ENCODE measurements around the gene GAS7. TPM values are rescaled to one million over a fixed set of nuclear protein-coding genes. Genes with fewer than 3 reads are reported as not detected.
"Not testable (repeated sequence)": the region's sequence is repeated elsewhere in the genome, so short reads cannot be mapped to it uniquely, and the experiment has no call there.

GAS7 gene
- polyA plus RNA-seq, 3 donors: 13.0 to 16.9 (median 16.9) TPM

DNA sequence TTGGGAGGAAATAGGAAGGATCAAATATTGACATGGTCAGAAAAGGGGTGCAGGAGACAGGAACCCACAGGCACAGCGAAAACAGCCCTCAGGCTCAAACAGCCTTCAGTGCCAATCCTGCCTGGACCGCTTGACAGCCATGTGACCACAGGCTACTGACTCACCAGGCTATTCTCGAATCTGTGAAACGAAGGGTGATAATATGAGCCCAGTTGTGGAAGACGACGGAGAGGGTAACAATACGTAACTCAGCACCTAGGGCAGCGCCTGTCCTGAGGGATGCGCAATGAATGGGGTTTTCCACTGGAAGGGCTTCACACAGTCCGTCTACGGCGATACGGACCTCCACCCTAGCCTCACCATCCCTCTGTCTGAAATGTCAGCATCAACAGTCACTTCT, 176.0 kb downstream of the GAS7 start:
- DNase-seq (ENCODE audit: extremely low read depth in 1 of 11, low read depth in 9 of 11, low spot score in 4 of 11): no peak

- peak in 7 of 11 donors; percentile 52 to 82 (median 70) for DNase-seq (ENCODE audit: extremely low read depth in 1 of 11, low read depth in 9 of 11, low spot score in 4 of 11)
Measured at GRCh38 chr17:10021272-10021984, 177.0 kb downstream of the GAS7 start.

DNA sequence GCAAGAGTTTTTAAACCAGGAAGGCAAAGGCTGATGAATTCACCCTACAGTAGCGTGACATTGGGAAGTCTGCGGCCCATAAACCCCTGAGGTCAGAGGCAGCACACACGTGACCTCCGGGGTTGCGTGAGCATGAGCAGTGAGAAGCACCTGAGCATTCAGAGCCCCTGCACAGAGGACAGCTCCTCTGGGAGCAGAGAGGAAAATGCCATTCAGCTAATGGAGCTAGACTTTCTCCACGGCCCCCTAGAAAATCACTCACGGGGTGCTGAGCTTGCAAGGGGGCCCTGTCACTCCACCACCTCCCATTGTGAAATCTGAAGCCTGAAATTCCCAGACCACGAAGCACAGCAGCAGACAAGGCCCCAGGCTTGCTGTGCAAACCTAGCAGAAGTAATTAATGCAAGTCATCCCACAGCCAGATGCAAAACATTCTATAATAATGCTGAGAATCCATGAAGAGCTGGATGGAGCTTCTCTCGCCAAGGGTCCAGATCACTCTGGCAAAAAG, 178.4 kb downstream of the GAS7 start:
- peak in 1 of 11 donors; percentile 39 for DNase-seq (ENCODE audit: extremely low read depth in 1 of 11, low read depth in 9 of 11, low spot score in 4 of 11)

GRCh38 chr17:10018461-10018891, 179.9 kb downstream of the GAS7 start:
- DNase-seq (ENCODE audit: extremely low read depth in 1 of 11, low read depth in 9 of 11, low spot score in 4 of 11): no peak

DNA sequence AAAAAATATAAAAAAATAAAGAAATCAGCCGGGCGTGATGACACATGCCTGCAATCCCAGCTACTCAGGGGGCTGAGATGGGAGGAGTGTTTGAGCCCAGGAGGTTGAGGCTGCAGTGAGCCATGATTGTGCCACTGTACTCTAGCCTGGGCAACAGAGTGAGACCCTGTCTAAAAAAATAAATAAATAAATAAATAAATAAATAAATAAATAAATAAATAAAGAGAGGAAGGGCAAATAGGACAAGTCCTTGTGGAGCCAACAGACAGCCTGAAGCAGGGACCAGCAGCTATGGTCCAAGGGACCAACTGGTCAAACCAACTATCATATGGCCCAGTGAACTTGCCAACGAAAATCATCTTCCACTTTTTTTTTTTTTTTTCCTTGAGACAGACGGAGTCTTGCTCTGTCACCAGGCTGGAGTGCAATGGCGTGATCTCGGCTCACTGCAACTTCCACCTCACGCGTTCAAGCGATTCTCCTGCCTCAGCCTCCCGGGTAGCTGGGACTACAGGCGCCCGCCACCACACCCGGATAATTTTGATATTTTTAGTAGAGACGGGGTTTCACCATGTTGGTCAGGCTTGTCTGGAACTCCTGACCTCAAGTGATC, 181.3 kb downstream of the GAS7 start:
- not testable (repeated sequence) for DNase-seq (ENCODE audit: extremely low read depth in 1 of 11, low read depth in 9 of 11, low spot score in 4 of 11)

- DNase-seq (ENCODE audit: extremely low read depth in 1 of 11, low read depth in 9 of 11, low spot score in 4 of 11): no peak
Measured at GRCh38 chr17:10013365-10014112, 184.9 kb downstream of the GAS7 start.

DNA sequence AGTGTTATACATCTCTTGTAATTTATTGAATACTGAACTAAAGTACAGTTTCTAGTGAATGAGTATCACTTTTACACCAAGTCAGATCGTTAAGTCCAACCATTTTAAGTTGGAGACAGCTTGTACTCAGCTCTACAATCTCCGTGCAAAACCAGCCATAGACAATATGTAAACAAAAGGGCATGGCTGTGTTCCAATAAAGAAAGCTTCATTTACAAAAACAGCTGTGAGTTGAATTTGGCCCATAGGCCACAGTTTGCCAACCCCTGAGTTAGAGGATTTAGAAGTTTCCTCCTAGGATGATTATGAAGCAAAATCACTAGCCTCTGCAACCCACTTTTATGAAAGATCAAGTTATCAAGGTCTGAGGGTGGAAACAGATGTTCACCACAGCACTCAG, 187.7 kb downstream of the GAS7 start:
- no peak for DNase-seq (ENCODE audit: extremely low read depth in 1 of 11, low read depth in 9 of 11, low spot score in 4 of 11)

DNA sequence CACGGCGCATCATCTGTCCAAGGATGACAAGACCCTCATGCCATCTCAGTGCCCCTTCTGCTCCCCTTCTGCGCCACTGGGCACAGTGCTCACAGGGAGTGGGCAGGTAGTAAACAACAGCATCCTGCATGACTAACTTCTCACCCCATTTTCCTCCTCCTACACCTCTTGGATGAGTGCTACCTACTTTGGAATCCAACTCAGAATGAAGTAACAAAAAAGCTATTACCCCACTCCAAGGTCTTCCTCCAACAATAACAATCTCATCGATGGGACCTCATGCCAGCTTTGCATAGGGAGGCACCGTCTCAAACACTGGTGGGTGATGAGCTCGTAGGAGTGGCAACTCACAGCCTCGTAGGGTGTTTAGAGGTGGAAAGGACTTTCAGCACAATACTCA, 194.7 kb downstream of the GAS7 start:
- DNase-seq (ENCODE audit: extremely low read depth in 1 of 11, low read depth in 9 of 11, low spot score in 4 of 11): no peak

DNA sequence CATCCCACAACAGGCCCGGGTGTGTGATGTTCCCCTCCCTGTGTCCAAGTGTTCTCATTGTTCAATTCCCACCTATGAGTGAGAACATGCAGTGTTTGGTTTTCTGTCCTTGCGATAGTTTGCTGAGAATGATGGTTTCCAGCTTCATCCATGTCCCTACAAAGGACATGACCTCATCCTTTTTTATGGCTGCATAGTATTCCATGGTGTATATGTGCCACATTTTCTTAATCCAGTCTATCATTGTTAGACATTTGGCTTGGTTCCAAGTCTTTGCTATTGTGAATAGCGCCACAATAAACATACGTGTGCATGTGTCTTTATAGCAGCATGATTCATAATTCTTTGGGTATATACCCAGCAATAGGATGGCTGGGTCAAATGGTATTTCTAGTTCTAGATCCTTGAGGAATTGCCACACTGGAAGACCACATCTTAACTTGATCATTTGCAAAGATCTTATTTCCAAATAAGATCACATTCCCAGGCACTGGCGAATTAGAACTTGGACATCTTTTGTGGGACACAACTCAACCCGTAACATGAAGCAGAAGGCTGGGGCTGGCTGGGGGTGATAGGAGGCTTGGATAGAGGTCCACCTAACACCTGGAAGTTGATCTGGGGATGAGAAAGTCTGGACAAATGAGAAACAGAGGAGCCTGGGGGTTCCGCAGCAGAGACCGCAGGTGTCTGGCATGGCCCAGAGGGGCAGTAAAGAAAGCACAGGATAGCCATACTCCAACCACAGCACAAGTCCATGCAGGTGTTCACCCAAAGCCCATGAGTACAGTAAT, 195.6 kb downstream of the GAS7 start:
- DNase-seq (ENCODE audit: extremely low read depth in 1 of 11, low read depth in 9 of 11, low spot score in 4 of 11): not testable (repeated sequence)

DNA sequence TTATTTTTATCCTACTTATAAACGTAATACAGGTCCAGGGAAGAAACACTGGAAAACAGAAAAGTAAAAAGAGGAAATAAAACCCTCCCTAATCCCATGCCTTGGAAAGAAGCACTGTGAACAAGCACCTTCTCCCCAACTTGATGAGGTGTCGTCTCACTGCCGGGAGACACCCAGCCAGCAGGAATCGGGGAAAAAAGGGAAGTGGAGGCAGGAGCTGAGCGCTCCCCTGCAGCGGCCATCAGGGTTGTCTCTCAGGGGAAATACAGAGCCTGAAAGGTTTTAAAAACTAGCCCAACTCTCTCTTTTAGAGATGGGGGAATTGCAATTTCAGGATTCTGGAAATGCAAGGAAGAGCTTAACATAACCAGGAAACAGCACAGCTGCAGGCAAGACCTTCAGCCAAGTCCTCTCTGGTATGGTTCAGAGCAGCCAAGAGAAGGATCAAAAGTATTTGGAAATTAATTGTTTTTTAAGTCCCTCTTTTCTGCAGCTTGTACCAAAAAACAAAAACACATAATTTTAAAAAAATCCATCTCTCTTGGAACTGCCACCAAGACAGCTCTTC, 197.0 kb downstream of the GAS7 start:
- DNase-seq (ENCODE audit: extremely low read depth in 1 of 11, low read depth in 9 of 11, low spot score in 4 of 11): no peak

GRCh38 chr17:9999919-10000695, 198.3 kb downstream of the GAS7 start:
- no peak for DNase-seq (ENCODE audit: extremely low read depth in 1 of 11, low read depth in 9 of 11, low spot score in 4 of 11)

DNA sequence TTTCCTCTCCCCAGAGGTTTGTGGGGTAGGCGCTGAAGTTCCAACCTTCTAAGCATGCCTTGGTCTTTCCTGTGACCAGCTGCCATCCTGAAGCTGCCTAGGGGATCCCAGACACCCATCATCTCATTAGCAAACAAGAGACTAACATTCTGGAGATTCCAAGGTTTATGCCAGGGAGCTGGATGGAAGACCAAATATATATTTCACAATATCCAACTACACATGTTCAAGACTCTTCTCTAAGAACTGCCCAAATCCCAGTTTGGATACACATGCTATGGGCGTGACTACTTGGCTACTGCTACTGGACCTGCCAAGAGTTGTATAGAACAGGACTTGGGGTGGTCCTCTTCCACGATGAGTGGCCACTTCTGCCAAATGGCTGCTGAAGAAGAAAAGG, 200.3 kb downstream of the GAS7 start:
- no peak for DNase-seq (ENCODE audit: extremely low read depth in 1 of 11, low read depth in 9 of 11, low spot score in 4 of 11)

DNA sequence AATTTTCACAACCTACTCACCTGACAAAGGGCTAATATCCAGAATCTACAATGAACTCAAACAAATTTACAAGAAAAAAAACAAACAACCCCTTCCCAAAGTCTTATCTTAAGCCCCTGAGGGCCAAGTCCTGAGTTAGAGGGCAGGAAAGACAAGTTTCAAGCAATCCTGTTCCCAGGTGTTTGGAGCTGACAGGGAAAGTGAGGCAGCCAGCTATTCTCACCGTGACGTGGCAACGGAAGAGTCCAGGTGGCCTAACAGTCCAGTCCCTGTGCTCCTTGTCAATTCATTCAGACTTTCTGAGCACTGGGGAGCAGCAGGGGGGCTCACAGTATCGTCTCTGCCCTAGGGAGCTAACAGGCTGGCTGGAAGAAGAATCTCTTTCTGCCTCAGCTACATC, 203.6 kb downstream of the GAS7 start:
- DNase-seq (ENCODE audit: extremely low read depth in 1 of 11, low read depth in 9 of 11, low spot score in 4 of 11): no peak

DNA sequence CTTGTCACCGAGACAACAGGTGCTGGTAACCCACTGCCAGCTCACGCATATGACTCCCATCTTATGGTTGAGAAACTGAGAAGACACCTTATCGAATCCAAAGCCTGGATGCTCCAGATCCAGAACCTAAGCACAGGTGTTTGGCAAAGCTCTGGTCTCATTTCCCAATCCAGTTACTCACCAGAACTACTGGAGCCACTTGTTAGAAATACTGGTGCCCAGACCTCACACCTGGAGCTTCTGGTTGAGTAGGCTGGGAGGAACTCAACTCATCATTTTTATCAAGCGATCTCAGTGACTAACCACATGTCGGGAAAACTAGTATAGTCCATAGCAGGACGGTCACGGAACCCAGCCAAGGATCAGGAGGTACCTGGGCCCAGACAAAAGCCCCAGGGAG, 206.6 kb downstream of the GAS7 start:
- no peak for DNase-seq (ENCODE audit: extremely low read depth in 1 of 11, low read depth in 9 of 11, low spot score in 4 of 11)

GRCh38 chr17:9991351-9991750, 207.1 kb downstream of the GAS7 start:
- DNase-seq (ENCODE audit: extremely low read depth in 1 of 11, low read depth in 9 of 11, low spot score in 4 of 11): no peak

GRCh38 chr17:9987779-9988585, 210.4 kb downstream of the GAS7 start:
- peak in 1 of 11 donors; percentile 36 for DNase-seq (ENCODE audit: extremely low read depth in 1 of 11, low read depth in 9 of 11, low spot score in 4 of 11)

DNA sequence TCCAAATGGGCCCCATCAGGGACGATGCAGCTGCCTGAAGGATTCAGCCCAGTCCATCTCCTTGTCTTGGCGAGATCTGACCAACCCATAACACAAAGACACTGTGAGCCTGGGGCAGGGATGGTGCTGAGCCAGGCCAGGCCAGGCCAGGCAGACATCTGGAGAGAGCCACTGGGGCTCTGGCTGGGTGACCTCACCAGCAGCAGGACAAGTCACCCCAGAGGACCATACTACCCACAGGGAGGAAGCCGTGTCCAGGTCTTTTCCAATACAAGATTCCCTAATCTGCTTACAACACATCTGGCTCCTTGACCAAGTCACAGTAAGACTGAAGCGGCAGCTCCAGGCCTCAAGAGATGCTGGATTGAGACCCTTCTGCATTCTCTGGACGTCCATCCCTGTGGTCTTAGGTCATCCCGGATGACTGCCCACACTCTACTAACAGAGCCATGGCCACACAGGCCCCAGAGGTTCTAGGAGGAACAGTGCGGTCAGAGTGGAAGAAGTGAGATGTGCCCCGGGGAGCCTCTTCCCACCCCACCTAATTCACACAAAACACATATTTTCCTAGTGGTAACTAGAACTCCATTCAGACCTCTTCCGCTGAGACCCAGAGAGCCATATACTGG, 211.5 kb downstream of the GAS7 start:
- DNase-seq (ENCODE audit: extremely low read depth in 1 of 11, low read depth in 9 of 11, low spot score in 4 of 11): no peak

Measured in renal cortex interstitium (tissue), 11 donors.